ENCODE data around the gene ATP5PB. TPM values are rescaled to one million over a fixed set of nuclear protein-coding genes. Genes with fewer than 3 reads are reported as not detected.
A peak's percentile ranks its signal among the peaks of the same experiment; 100 is the strongest.

Gene ATP5PB
- total and polyA plus RNA-seq, 8 donors = 21.6 to 373 (median 200) TPM

GRCh38 chr1:111466480-111466879 lies 17.2 kb downstream of the ATP5PB start:
- intact Hi-C loops (cut with DNase I; ENCODE audit: low total_unique reads) = no loop called here
- Histone ChIP-seq H3K27ac (no peak overlapping the region), H3K9me3 (no peaks in the 10 kb centered on the region), H3K27me3 (no peaks in the 10 kb centered on the region), H3K4me3 (no peak overlapping the region), H3K4me1 (peaks cover 0 to 21% (median 0%) of the 10 kb centered on the region in 4 donors), H3K36me3 (peaks cover 11 to 79% (median 70%) of the 10 kb centered on the region in 4 donors)
- TF ChIP-seq EP300 (IDR thresholded peaks at IDR 0.05) (no peak), POLR2A (IDR thresholded peaks at IDR 0.05) (no peak)
- DNase-seq = no peak
- 0 to 2% (median 0%) methylated on average over 1 of the region's 1 CpG for WGBS, 5 donors

- Histone ChIP-seq H3K27ac (no peak overlapping the region), H3K9me3 (no peaks in the 10 kb centered on the region), H3K4me1 (peaks cover 0 to 29% (median 0%) of the 10 kb centered on the region in 4 donors), H3K36me3 (peaks cover 4 to 79% (median 61%) of the 10 kb centered on the region in 4 donors), H3K4me3 (no peak overlapping the region), H3K27me3 (no peaks in the 10 kb centered on the region)
- intact Hi-C loops (cut with DNase I; ENCODE audit: low total_unique reads) = no loop called here
- WGBS, 5 donors = 93 to 95% (median 94%) methylated on average over 2 of the region's 2 CpGs
- TF ChIP-seq POLR2AphosphoS5 (IDR thresholded peaks at IDR 0.05) = peak in 1 of 3 donors; percentile 26
- TF ChIP-seq CTCF (IDR thresholded peaks at IDR 0.05) = no peak
- no peak for TF ChIP-seq EP300 (IDR thresholded peaks at IDR 0.05)
- DNase-seq = no peak
Measured at GRCh38 chr1:111467865-111468716, 18.8 kb downstream of the ATP5PB start.

- intact Hi-C loops (cut with DNase I; ENCODE audit: low total_unique reads) = no loop called here
- no peak for DNase-seq
- Histone ChIP-seq H3K27ac (no peak overlapping the region), H3K9me3 (no peaks in the 10 kb centered on the region), H3K4me3 (no peak overlapping the region), H3K36me3 (peaks cover 4 to 81% (median 60%) of the 10 kb centered on the region in 4 donors), H3K27me3 (no peaks in the 10 kb centered on the region), H3K4me1 (peaks cover 0 to 25% (median 0%) of the 10 kb centered on the region in 4 donors)
- TF ChIP-seq CTCF (IDR thresholded peaks at IDR 0.05) (no peak), EP300 (IDR thresholded peaks at IDR 0.05) (no peak), POLR2A (IDR thresholded peaks at IDR 0.05) (no peak), POLR2AphosphoS5 (IDR thresholded peaks at IDR 0.05) (no peak)
Measured at GRCh38 chr1:111468717-111469100, 19.4 kb downstream of the ATP5PB start.

GRCh38 chr1:111469539-111469938 lies 20.3 kb downstream of the ATP5PB start:
- Histone ChIP-seq H3K4me3 (no peak overlapping the region), H3K27me3 (no peaks in the 10 kb centered on the region), H3K36me3 (peaks cover 4 to 90% (median 58%) of the 10 kb centered on the region in 4 donors), H3K9me3 (no peaks in the 10 kb centered on the region), H3K4me1 (peaks cover 0 to 25% (median 0%) of the 10 kb centered on the region in 4 donors), H3K27ac (no peak overlapping the region)
- no peak for DNase-seq
- intact Hi-C loops (cut with DNase I; ENCODE audit: low total_unique reads) = no loop called here
- TF ChIP-seq POLR2A (IDR thresholded peaks at IDR 0.05) = no peak
- no peak for TF ChIP-seq EP300 (IDR thresholded peaks at IDR 0.05)
- TF ChIP-seq POLR2AphosphoS5 (IDR thresholded peaks at IDR 0.05) = no peak
- no peak for TF ChIP-seq CTCF (IDR thresholded peaks at IDR 0.05)

- intact Hi-C loops (cut with DNase I; ENCODE audit: low total_unique reads) = no loop called here
- no peaks in the 10 kb centered on the region for H3K9me3 ChIP-seq
- TF ChIP-seq POLR2AphosphoS5 (IDR thresholded peaks at IDR 0.05) = no peak
- TF ChIP-seq POLR2A (IDR thresholded peaks at IDR 0.05) = no peak
- no peak for TF ChIP-seq EP300 (IDR thresholded peaks at IDR 0.05)
- no peak for TF ChIP-seq CTCF (IDR thresholded peaks at IDR 0.05)
- 83 to 91% (median 84%) methylated on average over 5 of the region's 5 CpGs for WGBS, 5 donors
- H3K27ac ChIP-seq = peak overlapping the region in 4 of 5 donors; percentile 47 to 82 (median 62)
- peaks cover 0 to 25% (median 0%) of the 10 kb centered on the region in 4 donors for H3K4me1 ChIP-seq
- no peaks in the 10 kb centered on the region for H3K27me3 ChIP-seq
- H3K4me3 ChIP-seq = no peak overlapping the region
- DNase-seq = no peak
- peaks cover 4 to 84% (median 49%) of the 10 kb centered on the region in 4 donors for H3K36me3 ChIP-seq
Measured at GRCh38 chr1:111470596-111470995, 21.3 kb downstream of the ATP5PB start.

All from stomach (tissue), 9 donors.